Activated naive CD4-positive, alpha-beta T cell treated with anti-CD3 and anti-CD28 coated beads, Interleukin-2, amount 50 U/mL, for 72 hours (primary cell): ENCODE data around the gene SPATA2. TPM values are rescaled to one million over a fixed set of nuclear protein-coding genes. Genes with fewer than 3 reads are reported as not detected.
"Not testable (repeated sequence)": the region's sequence is repeated elsewhere in the genome, so short reads cannot be mapped to it uniquely, and the experiment has no call there.

ENCODE experiments used
- ATAC-seq, 2 donors: fragments of 150-1000 bp; cut with Tn5 transposase; 2 replicates each; pipeline ENCODE4 v1.10.0; 2021; ENCODE audit warnings: mild to moderate bottlenecking in 2 of 2, moderate library complexity in 2 of 2
- DNase-seq, 2 donors: peaks; one replicate each; pipeline ENCODE4 v3.0.0; 2021 to 2022; ENCODE audit warnings: low spot score in 2 of 2
- H3K27ac Mint-ChIP-seq, 2 donors: one replicate each; pipeline ENCODE4 v1.8.0; 2022; ENCODE audit warnings: mild to moderate bottlenecking in 2 of 2, mixed read lengths in 2 of 2
- H3K36me3 Mint-ChIP-seq, 2 donors: one replicate each; pipeline ENCODE4 v1.8.0; 2022; ENCODE audit warnings: mixed read lengths in 2 of 2
- H3K9me3 Mint-ChIP-seq, 2 donors: one replicate each; pipeline ENCODE4 v1.8.0; 2022; ENCODE audit warnings: mixed read lengths in 2 of 2
- total RNA-seq, 2 donors: library from RNA; stranded (reverse); gene quantifications; one replicate each; pipeline ENCODE4 v1.2.3, GENCODE V29; 2022

Gene SPATA2
- total RNA-seq, 2 donors from 2014 or later, result 7.2 to 7.9 TPM

GRCh38 chr20:49913399-49914047 lies 1.8 kb downstream of the SPATA2 start:
- H3K27ac Mint-ChIP-seq, result peak overlapping the region in 1 of 2 donors; percentile 91
- no peaks in the 10 kb centered on the region for H3K9me3 Mint-ChIP-seq
- H3K36me3 Mint-ChIP-seq, result no peaks in the 10 kb centered on the region
- ATAC-seq, result no peak
- no peak for DNase-seq

GRCh38 chr20:49910340-49910706 lies 5.0 kb downstream of the SPATA2 start:
- ATAC-seq (no peak), DNase-seq (peak in 1 of 2 donors; percentile 39)
- H3K9me3 Mint-ChIP-seq, result no peaks in the 10 kb centered on the region
- H3K27ac Mint-ChIP-seq, result peak overlapping the region; percentile 67 to 83
- peaks cover 6% of the 10 kb centered on the region in 2 donors for H3K36me3 Mint-ChIP-seq

DNA sequence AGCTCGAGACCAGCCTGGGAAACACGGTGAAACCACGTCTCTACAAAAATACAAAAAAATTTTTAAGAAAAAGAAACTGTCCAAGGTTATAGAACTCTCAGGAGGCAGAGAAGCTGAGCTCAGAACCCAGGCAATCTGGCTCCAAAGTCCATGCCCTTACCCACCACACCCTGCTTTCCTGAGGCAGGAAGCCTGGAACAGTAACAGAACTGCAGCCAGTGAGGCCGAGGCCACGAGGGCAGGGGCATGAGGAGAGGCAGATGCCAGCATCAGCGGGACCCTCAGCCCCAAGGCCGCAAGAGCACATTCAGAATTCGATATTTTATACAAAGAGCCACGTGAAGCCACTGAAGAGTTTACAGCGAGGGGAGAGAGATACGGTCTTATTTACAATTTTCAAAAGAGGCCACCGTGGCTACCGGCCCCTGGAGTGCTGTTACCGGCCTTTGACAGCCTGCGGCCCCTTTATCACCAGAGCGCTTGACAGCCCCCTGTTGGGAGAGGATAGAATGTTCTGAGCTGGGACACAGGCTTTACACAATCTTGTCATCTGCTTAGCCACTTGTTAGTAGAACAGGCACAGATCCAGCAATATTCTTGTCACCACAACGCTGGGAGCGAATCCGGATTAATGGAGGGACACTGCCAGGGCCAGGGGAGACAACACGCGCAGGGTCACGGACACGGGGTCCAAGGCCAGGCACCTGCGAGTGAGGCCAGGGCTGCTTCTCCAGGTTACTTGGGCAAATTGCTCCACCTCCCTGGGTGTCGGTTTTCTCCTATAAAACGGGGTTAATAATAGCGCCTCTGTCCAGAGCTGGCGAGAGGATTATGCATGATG lies 5.6 kb downstream of the SPATA2 start:
- ATAC-seq (no peak), DNase-seq (peak in 1 of 2 donors; percentile 26)
- Mint-ChIP-seq H3K36me3 (peaks cover 6% of the 10 kb centered on the region in 2 donors), H3K9me3 (no peaks in the 10 kb centered on the region), H3K27ac (no peak overlapping the region)

DNA sequence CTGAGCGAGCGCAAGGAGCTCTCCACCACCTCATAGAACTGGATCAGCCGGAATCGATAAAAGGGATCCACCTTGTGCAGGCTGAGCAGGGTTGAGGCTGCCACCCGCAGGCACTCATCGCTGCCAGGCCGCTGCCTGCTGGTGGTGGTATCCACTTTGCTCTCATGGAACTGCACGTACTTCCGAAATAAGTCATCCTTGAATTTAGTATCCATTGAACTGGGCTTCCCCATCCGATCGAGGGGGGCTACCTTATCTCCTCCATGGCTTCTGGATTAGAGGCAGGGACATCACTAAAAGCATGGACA lies 7.1 kb downstream of the SPATA2 start:
- Mint-ChIP-seq H3K27ac (no peak overlapping the region), H3K9me3 (no peaks in the 10 kb centered on the region), H3K36me3 (peaks cover 6% of the 10 kb centered on the region in 2 donors)
- ATAC-seq (no peak), DNase-seq (no peak)

DNA sequence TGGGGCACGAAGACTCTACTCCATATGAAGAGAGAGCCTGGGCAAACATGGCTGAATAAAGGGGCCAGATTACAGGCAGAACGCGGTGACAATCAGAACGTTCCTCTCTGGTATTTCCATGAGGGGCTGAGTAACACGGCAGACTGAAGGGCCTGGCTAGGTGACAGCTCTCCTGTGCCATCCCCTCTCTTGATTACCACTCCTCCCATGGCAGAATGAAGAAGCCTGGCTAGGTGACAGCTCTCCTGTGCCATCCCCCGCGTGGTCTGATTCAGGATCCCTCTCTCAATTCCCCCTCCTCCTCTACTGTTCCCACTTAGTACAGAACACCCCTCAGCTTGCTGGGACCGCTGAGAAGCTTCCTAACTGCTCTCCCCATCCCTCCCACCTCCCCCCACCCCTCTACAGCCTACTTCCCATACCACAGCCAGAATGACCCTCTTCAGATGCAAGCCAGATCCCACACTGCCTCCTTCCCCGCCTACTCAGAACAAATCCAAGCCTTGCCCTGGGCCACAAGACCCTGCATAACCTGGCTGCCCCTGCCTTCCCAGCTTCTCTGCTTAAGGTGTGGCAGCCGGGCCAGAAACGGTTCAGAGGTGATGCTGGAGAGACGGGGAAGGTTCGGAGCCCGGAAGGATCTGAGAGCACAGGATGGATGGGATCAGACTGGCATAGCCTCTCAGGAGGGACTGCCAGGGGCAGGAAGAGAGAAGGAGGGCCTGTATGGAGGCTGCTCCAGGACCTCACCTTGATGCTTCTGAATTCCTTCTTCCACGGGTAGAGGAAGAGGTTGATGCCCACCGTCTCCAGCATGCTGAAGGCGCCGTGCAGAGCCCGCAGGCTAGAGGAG lies 7.7 kb downstream of the SPATA2 start:
- ATAC-seq, result no peak
- Mint-ChIP-seq H3K36me3 (peaks cover 6% of the 10 kb centered on the region in 2 donors), H3K9me3 (no peaks in the 10 kb centered on the region), H3K27ac (peak overlapping the region; percentile 68 to 93)
- DNase-seq, result no peak

DNA sequence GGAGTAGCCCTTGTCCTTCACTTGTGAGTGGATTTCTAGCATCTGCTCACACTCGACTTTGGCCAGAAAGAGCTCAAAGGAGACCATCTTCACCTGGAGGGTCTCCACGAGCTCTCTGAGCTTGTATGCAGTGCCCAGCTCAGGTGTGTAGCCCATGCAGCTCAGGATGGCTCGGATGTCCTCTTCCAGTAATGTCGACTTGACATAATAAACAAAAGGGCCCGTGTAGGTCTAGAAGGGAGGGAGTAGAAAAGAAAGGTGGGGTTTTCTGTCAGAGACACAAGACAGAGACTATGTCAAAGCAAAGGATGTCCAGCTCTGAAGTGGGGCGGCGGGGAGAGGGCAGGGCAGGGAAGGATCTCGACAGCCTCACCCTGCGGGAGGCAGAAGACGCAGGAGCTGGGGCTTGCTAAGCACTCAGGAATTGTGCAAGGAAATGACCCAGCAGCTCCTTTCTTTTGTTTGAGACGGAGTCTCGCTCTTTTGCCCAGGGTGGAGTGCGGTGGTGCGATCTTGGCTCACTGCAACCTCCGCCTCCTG lies 8.6 kb downstream of the SPATA2 start:
- no peak for ATAC-seq
- H3K9me3 Mint-ChIP-seq, result no peaks in the 10 kb centered on the region

DNA sequence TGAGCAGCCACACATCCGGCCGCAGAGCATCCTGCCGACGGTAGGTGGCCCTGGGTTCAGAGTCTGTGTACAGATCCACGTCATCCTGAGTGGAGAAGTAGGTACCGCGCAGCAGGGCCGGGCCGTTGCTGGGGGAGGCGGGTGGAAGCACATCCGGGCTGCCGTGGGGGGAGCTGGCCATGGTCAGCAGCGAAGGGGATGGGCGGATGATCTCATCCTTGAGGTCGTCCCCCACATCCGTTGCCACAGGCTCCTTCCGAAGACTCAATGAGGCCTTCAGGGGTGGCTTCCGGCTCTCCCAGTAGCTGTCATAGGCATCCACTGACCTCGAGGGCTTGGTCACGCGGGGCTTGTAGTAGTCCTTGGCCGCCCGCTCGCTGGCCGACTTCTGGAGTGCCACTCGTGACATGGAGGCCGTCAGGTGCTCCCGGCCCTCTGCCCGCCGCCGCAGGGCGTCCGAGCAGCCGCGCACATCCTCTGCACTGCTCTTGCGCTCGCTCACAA lies 9.2 kb downstream of the SPATA2 start:
- H3K27ac Mint-ChIP-seq, result no peak overlapping the region
- ATAC-seq, result no peak
- H3K9me3 Mint-ChIP-seq, result no peaks in the 10 kb centered on the region
- no peak for DNase-seq
- peaks cover 6% of the 10 kb centered on the region in 2 donors for H3K36me3 Mint-ChIP-seq

More for the DNA sequence above, 8.6 kb downstream of the SPATA2 start:
- no peak for DNase-seq
- no peak overlapping the region for H3K27ac Mint-ChIP-seq
- H3K36me3 Mint-ChIP-seq, result peaks cover 6% of the 10 kb centered on the region in 2 donors

DNA sequence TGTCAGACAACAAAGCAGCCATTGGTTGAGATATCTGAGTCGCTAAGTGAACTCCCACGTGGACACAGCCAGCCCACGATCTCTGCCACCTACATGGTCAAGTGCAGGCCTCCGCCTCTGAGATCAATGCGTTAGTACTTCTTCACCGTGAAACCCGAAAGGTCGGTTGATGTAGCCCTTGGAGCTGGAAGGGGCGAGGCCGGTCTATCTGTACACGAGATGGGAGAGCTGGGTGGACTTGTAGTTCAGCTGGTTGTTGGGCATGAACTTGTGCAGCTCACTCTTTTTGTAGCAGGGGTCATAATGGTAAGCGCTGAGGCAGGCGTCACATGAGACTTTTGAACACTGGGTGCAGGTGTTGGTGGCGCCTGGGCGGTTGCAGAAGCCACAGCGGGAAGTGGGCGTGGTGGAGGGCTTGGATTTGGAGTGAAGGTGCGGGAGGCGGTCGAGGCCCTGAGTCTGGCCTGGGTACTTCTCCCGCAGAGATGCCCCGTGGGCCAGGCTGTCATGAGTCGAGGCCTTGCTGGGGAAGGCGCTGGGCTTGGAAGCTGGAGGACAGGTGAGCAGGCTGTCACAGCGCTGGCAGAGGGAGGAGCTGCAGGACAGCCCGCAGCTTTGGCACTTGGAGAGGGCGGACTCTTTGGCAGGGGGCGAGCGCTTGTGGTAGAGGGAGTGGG lies 9.8 kb downstream of the SPATA2 start:
- ATAC-seq (no peak), DNase-seq (no peak)
- no peaks in the 10 kb centered on the region for H3K9me3 Mint-ChIP-seq
- peak overlapping the region in 1 of 2 donors; percentile 30 for H3K27ac Mint-ChIP-seq
- H3K36me3 Mint-ChIP-seq, result peaks cover 6% of the 10 kb centered on the region in 2 donors

- H3K27ac Mint-ChIP-seq, result peak overlapping the region in 1 of 2 donors; percentile 72
- ATAC-seq, result no peak
- H3K9me3 Mint-ChIP-seq, result no peaks in the 10 kb centered on the region
- H3K36me3 Mint-ChIP-seq, result peaks cover 6% of the 10 kb centered on the region in 2 donors
- peak in 1 of 2 donors; percentile 20 for DNase-seq
These were observed 10.7 kb downstream of the SPATA2 start for GRCh38 chr20:49904440-49905214.

DNA sequence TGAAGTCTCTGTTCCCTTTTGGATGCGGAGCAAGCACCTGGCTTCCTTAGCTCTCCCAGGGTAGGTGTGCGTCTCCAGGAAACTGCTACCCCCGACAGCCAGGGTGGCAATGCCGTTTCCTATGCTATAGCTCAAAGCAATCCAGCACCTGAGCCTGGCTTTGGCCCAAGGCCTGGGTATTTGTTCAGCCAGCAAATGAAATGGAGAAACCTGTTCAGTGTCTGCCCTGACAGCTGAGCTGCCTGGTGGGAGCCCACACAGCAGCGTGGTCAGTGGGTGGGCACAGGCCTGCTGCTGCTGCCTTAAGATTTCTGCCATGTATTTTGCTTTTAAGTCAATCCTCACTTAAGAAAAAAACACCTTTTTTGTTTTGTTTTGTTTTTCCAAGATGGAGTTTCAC lies 13.7 kb downstream of the SPATA2 start:
- Mint-ChIP-seq H3K36me3 (peaks cover 6% of the 10 kb centered on the region in 2 donors), H3K27ac (peak overlapping the region in 1 of 2 donors; percentile 30), H3K9me3 (no peaks in the 10 kb centered on the region)
- no peak for ATAC-seq
- no peak for DNase-seq

GRCh38 chr20:49899541-49900383 lies 15.6 kb downstream of the SPATA2 start:
- no peak for DNase-seq
- Mint-ChIP-seq H3K36me3 (no peaks in the 10 kb centered on the region), H3K27ac (no peak overlapping the region), H3K9me3 (no peaks in the 10 kb centered on the region)
- no peak for ATAC-seq

DNA sequence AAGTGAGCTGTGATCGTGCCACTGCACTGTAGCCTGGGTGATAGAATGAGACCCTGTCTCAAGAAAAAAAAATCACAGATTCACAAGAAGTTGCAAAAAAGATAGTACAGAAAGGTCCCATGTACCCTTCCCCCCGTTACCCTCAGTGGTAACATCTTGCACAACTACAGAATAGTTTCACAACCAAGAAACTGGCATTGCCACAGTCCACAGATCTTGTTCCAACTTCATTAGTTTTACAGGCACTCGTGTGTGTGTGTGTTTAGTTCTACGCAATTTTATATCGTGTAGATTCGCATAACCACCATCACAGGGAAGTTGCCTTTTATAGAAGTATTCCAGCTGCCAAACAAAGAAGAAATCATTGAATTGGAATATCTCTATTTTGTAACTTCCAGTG lies 19.1 kb downstream of the SPATA2 start:
- Mint-ChIP-seq H3K9me3 (peaks cover 0 to 4% of the 10 kb centered on the region in 2 donors), H3K36me3 (peaks cover 0 to 5% of the 10 kb centered on the region in 2 donors), H3K27ac (no peak overlapping the region)
- DNase-seq (no peak), ATAC-seq (no peak)

DNA sequence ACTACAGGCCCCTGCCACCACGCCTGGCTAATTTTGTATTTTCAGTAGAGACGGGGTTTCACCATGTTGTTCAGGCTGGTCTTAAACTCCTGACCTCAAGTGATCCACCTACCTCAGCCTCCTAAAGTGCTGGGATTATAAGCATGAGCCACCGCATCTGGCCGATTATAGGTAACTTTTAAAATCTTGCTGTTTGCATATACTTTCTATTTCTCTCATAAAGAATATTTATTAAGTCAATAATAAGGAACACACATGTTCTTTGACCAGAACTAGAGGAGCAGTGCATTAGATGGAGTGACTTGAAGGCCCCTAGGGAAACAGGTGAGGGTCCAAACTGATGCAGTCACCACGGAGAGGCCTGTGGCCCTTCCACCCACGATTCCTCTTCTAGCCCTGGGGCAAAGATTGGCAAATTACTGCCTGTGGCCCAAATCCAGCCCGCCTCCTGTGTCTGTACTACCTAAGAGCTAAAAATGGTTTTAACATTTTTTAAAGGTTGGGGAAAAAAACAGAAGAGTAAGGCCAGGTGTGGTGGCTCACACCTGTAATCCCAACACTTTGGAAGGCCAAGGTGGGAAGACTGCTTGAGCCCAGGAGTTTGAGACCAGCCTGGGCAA lies 19.7 kb downstream of the SPATA2 start:
- not testable (repeated sequence) for ATAC-seq, DNase-seq, H3K36me3 Mint-ChIP-seq, H3K27ac Mint-ChIP-seq, H3K9me3 Mint-ChIP-seq

DNA sequence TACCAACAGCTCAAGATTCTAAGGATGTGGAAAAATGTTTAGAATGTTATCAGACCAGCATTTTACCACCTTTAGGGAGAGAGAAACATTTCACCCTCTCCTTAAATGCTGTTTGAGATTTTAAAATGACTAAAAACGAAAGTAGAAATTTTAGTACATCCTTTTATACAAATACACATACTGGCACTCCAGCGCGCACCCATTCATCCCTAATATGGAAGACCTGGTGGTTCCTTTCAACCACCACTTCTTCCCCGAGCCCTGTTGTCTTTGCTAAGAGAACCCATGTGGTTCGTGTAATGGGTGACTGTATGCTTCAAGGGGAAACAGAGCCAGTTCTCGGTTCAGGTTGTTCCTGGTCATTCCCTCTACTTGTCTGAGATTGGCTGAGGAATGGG lies 21.3 kb downstream of the SPATA2 start:
- ATAC-seq (peak; percentile 80 to 84), DNase-seq (peak in 1 of 2 donors; percentile 38)
- H3K27ac Mint-ChIP-seq, result peak overlapping the region; percentile 72 to 75
- H3K9me3 Mint-ChIP-seq, result peaks cover 0 to 4% of the 10 kb centered on the region in 2 donors
- H3K36me3 Mint-ChIP-seq, result peaks cover 0 to 5% of the 10 kb centered on the region in 2 donors
